OCI-LY1 (cell line): ENCODE data around the gene IKBKG.

Source experiments
- EZH2 ChIP-seq: fragments of 200-600 bp; sonication (generic), shearing (Covaris generic); IDR thresholded peaks from 2 replicates; pipeline ENCODE4 v1.8.0; 2017; ENCODE audit warnings: borderline replicate concordance, mixed run types, mild to moderate bottlenecking, antibody characterized with exemption, low read length, moderate library complexity, mixed read lengths
- TF ChIP-seq, protein P1 (sequence below): fragments of 200-600 bp; sonication (generic), shearing (Covaris generic); IDR thresholded peaks from 2 replicates; pipeline ENCODE4 v1.5.1; 2017; ENCODE audit warnings: mild to moderate bottlenecking, antibody characterized with exemption, low read length, moderate library complexity, mixed read lengths

DNA sequence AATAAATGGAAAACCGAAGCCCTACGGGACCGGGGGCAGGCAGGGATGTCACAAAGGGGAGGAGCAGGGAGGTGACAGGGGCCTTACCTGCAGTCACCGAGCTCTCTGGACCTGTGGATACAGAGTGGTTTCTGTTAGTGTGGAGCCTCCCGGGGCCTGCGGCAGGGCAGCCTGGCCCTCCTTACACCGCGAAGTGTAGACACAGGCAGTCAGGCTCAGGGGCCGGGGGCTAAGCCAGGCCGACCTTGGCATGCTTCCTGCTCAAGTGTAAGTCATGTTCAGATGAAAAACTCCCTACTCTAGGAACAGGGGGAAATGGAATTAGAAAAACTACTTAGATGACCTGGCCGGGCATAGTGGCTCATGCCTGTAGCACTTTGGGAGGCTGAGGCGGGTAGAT lies 35.7 kb upstream of the IKBKG start:
- TF ChIP-seq, protein P1, sequence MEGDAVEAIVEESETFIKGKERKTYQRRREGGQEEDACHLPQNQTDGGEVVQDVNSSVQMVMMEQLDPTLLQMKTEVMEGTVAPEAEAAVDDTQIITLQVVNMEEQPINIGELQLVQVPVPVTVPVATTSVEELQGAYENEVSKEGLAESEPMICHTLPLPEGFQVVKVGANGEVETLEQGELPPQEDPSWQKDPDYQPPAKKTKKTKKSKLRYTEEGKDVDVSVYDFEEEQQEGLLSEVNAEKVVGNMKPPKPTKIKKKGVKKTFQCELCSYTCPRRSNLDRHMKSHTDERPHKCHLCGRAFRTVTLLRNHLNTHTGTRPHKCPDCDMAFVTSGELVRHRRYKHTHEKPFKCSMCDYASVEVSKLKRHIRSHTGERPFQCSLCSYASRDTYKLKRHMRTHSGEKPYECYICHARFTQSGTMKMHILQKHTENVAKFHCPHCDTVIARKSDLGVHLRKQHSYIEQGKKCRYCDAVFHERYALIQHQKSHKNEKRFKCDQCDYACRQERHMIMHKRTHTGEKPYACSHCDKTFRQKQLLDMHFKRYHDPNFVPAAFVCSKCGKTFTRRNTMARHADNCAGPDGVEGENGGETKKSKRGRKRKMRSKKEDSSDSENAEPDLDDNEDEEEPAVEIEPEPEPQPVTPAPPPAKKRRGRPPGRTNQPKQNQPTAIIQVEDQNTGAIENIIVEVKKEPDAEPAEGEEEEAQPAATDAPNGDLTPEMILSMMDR: no peak
- no peak for TF ChIP-seq EZH2
